Spleen (tissue), 11 donors: ENCODE measurements around the gene NUMA1. TPM values are rescaled to one million over a fixed set of nuclear protein-coding genes. Genes with fewer than 3 reads are reported as not detected.

ENCODE experiments used
- DNase-seq: peaks from one replicate; pipeline ENCODE4 v3.0.0-alpha.2; 2020
- H3K27ac ChIP-seq, 8 donors: fragments of 200-600 bp; sonication (generic) in 7 of 8; 1 replicate in 4 of 8; 2 replicates in 4 of 8; pipeline versions ENCODE4 v1.5.0 to v1.8.0; 2016 to 2021; ENCODE audit warnings: inconsistent platforms in 4 of 8, mild to moderate bottlenecking in 4 of 8, moderate library complexity in 1 of 8
- H3K27me3 ChIP-seq, 7 donors: fragments of 200-600 bp; sonication (generic) in 6 of 7; replicated peaks in 1 of 7; 1 replicate in 4 of 7; 2 replicates in 3 of 7; pipeline versions ENCODE4 v1.5.0 to v1.8.0; 2016 to 2021; ENCODE audit warnings: inconsistent platforms in 3 of 7, mild to moderate bottlenecking in 1 of 7
- H3K36me3 ChIP-seq, 6 donors: fragments of 200-600 bp; sonication (generic) in 5 of 6; 1 replicate in 4 of 6; 2 replicates in 2 of 6; pipeline versions ENCODE4 v1.5.0 to v1.8.0; 2016 to 2021; ENCODE audit warnings: inconsistent platforms in 2 of 6
- H3K4me1 ChIP-seq, 6 donors: fragments of 200-600 bp; sonication (generic) in 5 of 6; 1 replicate in 3 of 6; 2 replicates in 3 of 6; pipeline versions ENCODE4 v1.5.0 to v1.8.0; 2016 to 2021; ENCODE audit warnings: inconsistent platforms in 3 of 6
- H3K4me3 ChIP-seq, 8 donors: fragments of 200-600 bp; sonication (generic) in 7 of 8; 1 replicate in 4 of 8; 2 replicates in 4 of 8; pipeline versions ENCODE4 v1.5.0 to v1.8.0; 2016 to 2021; ENCODE audit warnings: inconsistent platforms in 4 of 8, mild to moderate bottlenecking in 4 of 8, moderate library complexity in 2 of 8
- H3K9me3 ChIP-seq, 8 donors: fragments of 200-600 bp; sonication (generic) in 7 of 8; 1 replicate in 4 of 8; 2 replicates in 4 of 8; pipeline versions ENCODE4 v1.5.0 to v1.8.0; 2016 to 2021; ENCODE audit warnings: inconsistent platforms in 4 of 8
- POLR2A ChIP-seq, 3 donors: fragments of 450-650 bp; IDR thresholded peaks; one replicate each; pipeline ENCODE4 v1.5.1; 2017; ENCODE audit warnings: antibody characterized with exemption in 3 of 3, mild to moderate bottlenecking in 1 of 3
- POLR2AphosphoS5 ChIP-seq, 3 donors: sonication (generic); formaldehyde crosslinking; IDR thresholded peaks; one replicate each; pipeline ENCODE4 v1.5.1; 2017; ENCODE audit warnings: antibody characterized with exemption in 3 of 3
- WGBS, 5 donors: extraction: QIAGEN DNeasy Blood & Tissue Kit in 3 of 5; methylation state at CpG; one replicate each; pipeline versions ENCODE4 v1.1.5 to v1.1.7; 2013 to 2018; 5-methylcytosine and 5-hydroxymethylcytosine counted together
- intact Hi-C: fragments of 100-400 bp; cut with DNase I; formaldehyde crosslinking; loops from one replicate; pipeline ENCODE4 v1.15.0; 2023; ENCODE audit warnings: low total_unique reads
- polyA plus RNA-seq, 3 donors: library from polyadenylated mRNA; stranded (reverse); fragments of 200-250 nt; gene quantifications; one replicate each; pipeline ENCODE4 v1.2.1, GENCODE V29; 2013
- total RNA-seq, 7 donors: library from RNA; depleted of rRNA in 3 of 7; stranded (reverse); fragments of >200 nt in 3 of 7; fragmentation: NEBNext Ultra II Directional in 4 of 7; extraction: Animal tissue kit (Norgen Biotek cat#: 25700) in 4 of 7; gene quantifications; one replicate each; pipeline versions ENCODE4 v1.1.0 to v1.2.1, GENCODE V29; 2016 to 2021
- TF ChIP-seq, protein P1 (sequence below), 11 experiments: fragments of 200-600 bp in 7 of 11; fragments of 450-650 bp in 4 of 11; sonication (generic) in 4 of 11; IDR thresholded peaks in 8 of 11; conservative IDR thresholded peaks in 3 of 11; 1 replicate in 7 of 11; 2 replicates in 4 of 11; pipeline versions ENCODE4 v1.4.0 to v1.8.0; 2016 to 2021; ENCODE audit warnings: antibody characterized with exemption in 11 of 11, inconsistent platforms in 4 of 11, mild to moderate bottlenecking in 1 of 11
- donor health status: healthy with polysubstance abuse.
- donor health status: DM: no; HTN: no; CAD: no; lungs with moderate emphysema.
- donor health status: DM: no; HTN: no; CAD: no.
- donor health status: Bipolar disorder and iron deficiency.
- donor health status: healthy.
- donor health status: DM: no; HTN: no; CAD: no.
- donor health status: DM: yes; HTN: yes; CAD: no.

NUMA1 gene
- total and polyA plus RNA-seq, 10 donors: 75.5 to 248 (median 185) TPM

DNA sequence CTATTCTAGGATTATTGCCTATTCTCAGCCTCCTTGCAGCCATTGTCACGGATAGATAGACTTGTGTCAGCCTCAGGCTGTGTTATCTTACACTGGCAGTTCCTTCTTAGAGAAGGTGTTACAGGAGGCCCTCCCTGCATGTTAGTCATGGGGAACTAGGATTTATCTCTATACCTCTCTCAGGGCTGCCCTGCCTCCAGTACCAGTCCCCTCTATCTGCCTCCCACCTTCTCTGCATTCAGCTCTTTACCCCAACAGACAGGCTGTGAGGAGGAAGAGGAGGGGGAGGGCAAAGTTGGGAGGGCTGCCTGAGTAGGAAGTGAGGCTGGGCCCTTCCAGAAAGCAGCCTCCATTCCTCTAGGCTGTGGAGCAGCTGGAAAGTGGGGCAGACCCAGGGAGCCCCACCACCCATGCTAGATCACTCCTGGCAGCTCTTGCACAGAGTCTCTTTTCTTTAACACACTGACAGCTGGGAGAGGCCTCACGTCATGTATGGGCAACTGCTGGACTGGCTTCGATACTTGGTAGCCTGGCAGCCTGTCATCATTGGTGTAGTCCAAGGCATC lies 84.5 kb downstream of the NUMA1 start:
- Histone ChIP-seq H3K4me3 (no peak overlapping the region), H3K36me3 (peaks cover 0 to 28% (median 4%) of the 10 kb centered on the region in 6 donors), H3K9me3 (no peaks in the 10 kb centered on the region), H3K27me3 (no peaks in the 10 kb centered on the region), H3K27ac (peak overlapping the region in 1 of 8 donors; percentile 84), H3K4me1 (peaks cover 25 to 89% (median 66%) of the 10 kb centered on the region in 6 donors)
- TF ChIP-seq POLR2AphosphoS5 (IDR thresholded peaks at IDR 0.05): no peak
- TF ChIP-seq, protein P1, sequence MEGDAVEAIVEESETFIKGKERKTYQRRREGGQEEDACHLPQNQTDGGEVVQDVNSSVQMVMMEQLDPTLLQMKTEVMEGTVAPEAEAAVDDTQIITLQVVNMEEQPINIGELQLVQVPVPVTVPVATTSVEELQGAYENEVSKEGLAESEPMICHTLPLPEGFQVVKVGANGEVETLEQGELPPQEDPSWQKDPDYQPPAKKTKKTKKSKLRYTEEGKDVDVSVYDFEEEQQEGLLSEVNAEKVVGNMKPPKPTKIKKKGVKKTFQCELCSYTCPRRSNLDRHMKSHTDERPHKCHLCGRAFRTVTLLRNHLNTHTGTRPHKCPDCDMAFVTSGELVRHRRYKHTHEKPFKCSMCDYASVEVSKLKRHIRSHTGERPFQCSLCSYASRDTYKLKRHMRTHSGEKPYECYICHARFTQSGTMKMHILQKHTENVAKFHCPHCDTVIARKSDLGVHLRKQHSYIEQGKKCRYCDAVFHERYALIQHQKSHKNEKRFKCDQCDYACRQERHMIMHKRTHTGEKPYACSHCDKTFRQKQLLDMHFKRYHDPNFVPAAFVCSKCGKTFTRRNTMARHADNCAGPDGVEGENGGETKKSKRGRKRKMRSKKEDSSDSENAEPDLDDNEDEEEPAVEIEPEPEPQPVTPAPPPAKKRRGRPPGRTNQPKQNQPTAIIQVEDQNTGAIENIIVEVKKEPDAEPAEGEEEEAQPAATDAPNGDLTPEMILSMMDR (IDR thresholded peaks at IDR 0.05 in 8 of 11, conservative IDR thresholded peaks at IDR 0.05 in 3 of 11): no peak
- no peak for TF ChIP-seq POLR2A (IDR thresholded peaks at IDR 0.05)
- intact Hi-C loops: no loop called here
- WGBS, 5 donors: 86 to 98% (median 93%) methylated on average over 3 of the region's 3 CpGs
- no peak for DNase-seq

DNA sequence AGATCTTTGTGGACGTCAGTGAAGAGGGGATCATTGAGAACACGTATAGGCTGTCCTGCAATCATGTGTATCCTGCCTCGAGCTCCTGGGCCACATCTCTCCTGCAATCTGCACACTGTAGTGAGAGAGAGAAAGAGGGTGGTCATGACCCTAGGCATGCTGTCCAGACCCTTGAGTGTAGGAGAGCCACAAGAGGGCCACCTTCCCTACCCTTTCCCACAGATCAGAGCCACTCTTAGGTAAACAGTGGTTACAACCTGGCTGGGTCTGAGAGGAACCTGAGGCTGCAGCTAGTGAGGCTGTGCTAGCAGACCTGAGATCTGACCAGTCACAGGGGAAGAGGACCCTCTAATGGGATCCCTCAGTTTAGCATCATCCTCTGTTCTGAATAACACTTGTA lies 85.6 kb downstream of the NUMA1 start:
- intact Hi-C loops: no loop called here
- TF ChIP-seq, protein P1 (IDR thresholded peaks at IDR 0.05 in 8 of 11, conservative IDR thresholded peaks at IDR 0.05 in 3 of 11): no peak
- TF ChIP-seq POLR2A (IDR thresholded peaks at IDR 0.05) (no peak), POLR2AphosphoS5 (IDR thresholded peaks at IDR 0.05) (no peak)
- H3K4me3 ChIP-seq: no peak overlapping the region
- DNase-seq: no peak
- peaks cover 22 to 85% (median 57%) of the 10 kb centered on the region in 6 donors for H3K4me1 ChIP-seq
- no peaks in the 10 kb centered on the region for H3K27me3 ChIP-seq
- 86 to 96% (median 91%) methylated on average over 3 of the region's 3 CpGs for WGBS, 5 donors
- H3K9me3 ChIP-seq: no peaks in the 10 kb centered on the region
- no peak overlapping the region for H3K27ac ChIP-seq
- peaks cover 0 to 28% (median 0%) of the 10 kb centered on the region in 6 donors for H3K36me3 ChIP-seq

DNA sequence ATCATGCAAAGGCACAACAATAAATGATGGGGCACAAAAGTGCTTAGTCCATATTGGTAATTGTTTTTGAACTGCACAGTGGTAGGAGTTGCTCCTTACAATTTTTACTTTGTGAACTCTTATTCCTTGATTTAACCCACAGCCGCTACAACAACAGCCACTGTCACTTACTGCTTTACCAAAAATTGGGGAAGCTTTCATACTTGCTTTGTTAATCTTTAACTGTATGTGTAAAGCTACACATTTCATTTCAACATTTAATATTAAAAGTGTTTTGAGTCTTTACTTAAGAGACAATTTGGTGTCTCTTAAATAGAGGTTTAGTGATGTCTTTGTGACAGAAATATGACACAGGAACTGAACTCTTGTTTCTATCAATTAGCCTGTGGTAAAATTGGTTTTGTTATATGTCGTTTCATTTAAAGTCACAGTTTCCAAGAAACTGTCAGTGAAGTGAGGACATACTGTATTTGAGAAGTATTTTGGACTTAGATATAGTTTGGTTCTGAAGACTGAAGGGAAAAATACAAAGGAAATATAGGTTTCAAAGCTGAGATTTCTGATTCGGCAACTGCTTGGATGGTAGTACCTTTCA lies 88.1 kb downstream of the NUMA1 start:
- Histone ChIP-seq H3K27ac (peak overlapping the region; percentile 10 to 57 (median 44)), H3K4me3 (no peak overlapping the region), H3K4me1 (peaks cover 5 to 59% (median 32%) of the 10 kb centered on the region in 6 donors), H3K36me3 (peaks cover 0 to 38% (median 0%) of the 10 kb centered on the region in 6 donors), H3K9me3 (no peaks in the 10 kb centered on the region), H3K27me3 (no peaks in the 10 kb centered on the region)
- DNase-seq: no peak
- WGBS, 5 donors: 65 to 79% (median 69%) methylated on average over 3 of the region's 3 CpGs
- intact Hi-C loops: no loop called here
- TF ChIP-seq, protein P1 (IDR thresholded peaks at IDR 0.05 in 8 of 11, conservative IDR thresholded peaks at IDR 0.05 in 3 of 11): no peak
- no peak for TF ChIP-seq POLR2AphosphoS5 (IDR thresholded peaks at IDR 0.05)
- no peak for TF ChIP-seq POLR2A (IDR thresholded peaks at IDR 0.05)

DNA sequence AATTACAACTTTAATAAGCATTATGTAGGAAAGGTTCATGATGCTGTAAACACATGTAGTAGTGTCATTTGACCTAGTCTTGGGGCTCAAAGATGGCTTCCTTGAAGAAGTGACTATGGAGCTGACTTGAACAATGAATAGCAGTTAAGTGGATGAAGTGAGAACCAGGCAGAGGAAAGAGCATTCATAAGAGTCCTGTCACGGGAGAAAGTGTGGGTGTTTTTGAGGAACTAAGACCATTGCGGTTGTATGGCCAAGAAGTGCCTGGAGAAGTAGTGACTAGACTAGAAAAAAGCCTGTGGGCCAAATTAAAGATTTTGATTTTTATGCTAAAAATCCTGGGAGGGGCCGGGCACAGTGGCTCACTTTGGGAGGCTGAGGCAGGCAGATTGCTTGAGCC lies 88.8 kb downstream of the NUMA1 start:
- WGBS, 5 donors: 48 to 65% (median 49%) methylated on average over 3 of the region's 3 CpGs

More for the DNA sequence above, 88.8 kb downstream of the NUMA1 start:
- H3K4me1 ChIP-seq: peaks cover 5 to 56% (median 28%) of the 10 kb centered on the region in 6 donors
- H3K4me3 ChIP-seq: no peak overlapping the region
- H3K27me3 ChIP-seq: no peaks in the 10 kb centered on the region
- TF ChIP-seq, protein P1 (IDR thresholded peaks at IDR 0.05 in 8 of 11, conservative IDR thresholded peaks at IDR 0.05 in 3 of 11): no peak
- TF ChIP-seq POLR2AphosphoS5 (IDR thresholded peaks at IDR 0.05) (peak in 1 of 3 donors; percentile 20), POLR2A (IDR thresholded peaks at IDR 0.05) (no peak)
- peaks cover 0 to 36% (median 0%) of the 10 kb centered on the region in 6 donors for H3K36me3 ChIP-seq
- no peaks in the 10 kb centered on the region for H3K9me3 ChIP-seq
- no peak for DNase-seq
- peak overlapping the region in 7 of 8 donors; percentile 10 to 57 (median 47) for H3K27ac ChIP-seq
- intact Hi-C loops: no loop called here
